Activated CD4-positive, alpha-beta T cell treated with anti-CD3 and anti-CD28 coated beads, Interleukin-2, amount 50 U/mL, for 24 hours (primary cell): ENCODE measurements around the gene NRF1.
"Not testable (repeated sequence)": the region's sequence is repeated elsewhere in the genome, so short reads cannot be mapped to it uniquely, and the experiment has no call there.

Experiments used
- DNase-seq, 2 donors: peaks; one replicate each; pipeline ENCODE4 v3.0.0-alpha.2; 2020; ENCODE audit warnings: low read depth in 1 of 2, low spot score in 1 of 2

NRF1 gene

DNA sequence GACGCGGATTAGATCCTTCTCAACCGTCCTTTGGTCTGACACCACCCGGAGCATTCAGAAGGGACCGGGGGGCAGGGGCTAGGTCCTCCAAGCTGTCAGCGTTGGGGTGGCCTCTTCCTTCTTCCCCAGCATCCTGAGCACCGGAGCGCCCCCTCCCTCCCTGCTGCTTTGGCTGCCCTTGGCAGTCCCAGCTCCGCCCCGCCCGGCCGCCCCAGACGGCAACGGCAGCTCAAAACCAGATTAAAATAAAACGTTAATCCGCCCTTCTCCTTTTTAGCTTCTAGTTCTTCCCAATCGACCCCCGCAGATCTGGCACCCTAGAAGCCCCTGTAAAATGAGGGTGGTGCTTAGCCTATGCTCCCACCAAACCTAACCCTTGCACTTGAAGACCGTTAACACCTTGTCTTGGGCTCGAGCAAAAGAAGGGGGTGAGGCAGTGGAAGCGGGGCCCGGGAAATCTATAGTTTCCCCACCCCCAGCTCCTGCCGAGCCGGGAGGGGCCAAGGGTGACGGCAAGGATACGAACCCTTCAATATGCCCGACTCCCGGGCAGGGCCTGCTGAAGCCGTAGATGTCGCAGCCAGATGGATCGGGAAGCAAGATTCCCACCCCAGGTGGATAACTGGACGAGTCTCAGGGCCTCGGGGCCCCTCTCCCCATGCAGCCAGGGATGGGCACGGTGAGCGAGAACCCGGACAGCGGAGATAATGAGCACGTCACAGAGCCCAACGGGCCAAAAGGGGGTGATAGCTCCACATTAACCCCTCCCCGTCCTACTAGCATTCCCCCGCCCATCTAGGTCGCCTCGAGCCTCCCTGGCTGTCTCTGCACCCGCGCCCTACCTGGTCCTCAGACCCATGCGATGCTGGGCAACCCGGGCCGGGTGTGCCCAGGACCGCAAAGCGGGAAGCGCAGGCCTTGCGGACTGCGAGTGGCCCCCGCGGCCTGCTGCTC is 169.7 kb downstream of the NRF1 start:
- DNase-seq = no peak

DNA sequence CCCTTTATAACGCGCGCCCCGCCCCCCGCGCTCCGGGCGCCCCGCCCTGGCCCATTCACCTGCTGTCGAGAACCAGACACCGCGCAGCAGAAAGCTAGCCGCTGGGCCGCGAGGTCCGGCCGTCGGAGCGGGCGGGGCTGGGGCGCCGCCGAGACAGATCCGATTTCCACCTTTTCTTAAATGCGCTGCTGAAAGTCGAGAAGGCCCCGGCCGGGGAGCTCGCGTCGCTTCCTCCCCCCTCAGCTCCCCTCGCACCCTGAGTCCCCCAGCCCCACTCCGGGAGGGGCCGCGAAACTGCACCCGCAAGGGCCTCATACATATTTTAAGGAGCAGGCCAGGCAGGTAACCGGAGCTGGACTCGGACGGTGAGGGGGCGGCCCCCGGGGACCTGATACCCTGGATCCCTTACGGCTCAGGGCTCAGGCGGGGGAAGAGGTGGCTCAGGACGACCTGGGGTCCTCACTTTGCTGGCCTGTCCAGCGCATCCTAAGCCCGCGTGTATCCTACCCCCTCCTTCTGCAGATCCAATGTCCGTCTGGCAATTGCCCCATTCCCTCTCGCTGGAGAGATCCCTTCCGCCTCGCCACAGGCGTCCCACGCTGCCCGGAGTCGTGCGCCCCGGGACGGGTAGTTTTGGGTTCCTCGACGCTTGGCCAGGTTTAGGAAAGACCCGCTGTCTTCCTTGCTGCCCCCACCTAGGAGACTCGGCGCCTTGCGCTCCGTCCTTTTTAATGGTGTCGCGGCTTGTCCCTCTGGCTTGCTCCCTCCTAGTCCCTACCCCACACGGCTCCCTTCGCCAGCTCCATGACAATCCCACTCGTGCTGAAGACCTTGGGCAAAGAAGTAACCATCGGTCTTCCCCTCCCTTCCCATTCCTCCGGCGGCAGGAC is 170.7 kb downstream of the NRF1 start:
- no peak for DNase-seq

GRCh38 chr7:129782818-129783583 is 171.5 kb downstream of the NRF1 start:
- DNase-seq = no peak

DNA sequence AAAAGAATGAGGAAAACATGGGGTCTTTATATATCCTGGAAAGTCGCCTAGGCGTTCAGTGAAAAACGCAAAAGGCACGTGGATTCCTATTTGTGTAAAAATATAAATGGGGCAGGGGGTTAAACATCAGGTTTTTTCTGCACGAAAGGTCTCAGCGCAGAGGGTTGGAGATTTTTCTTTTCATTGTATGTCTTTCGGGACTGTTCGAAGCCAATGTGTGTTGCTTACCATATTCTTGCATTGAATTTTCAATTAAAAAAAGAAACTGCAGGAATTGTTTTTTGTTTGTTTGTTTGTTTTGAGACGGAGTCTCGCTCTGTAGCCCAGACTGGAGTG is 172.0 kb downstream of the NRF1 start:
- DNase-seq = no peak

DNA sequence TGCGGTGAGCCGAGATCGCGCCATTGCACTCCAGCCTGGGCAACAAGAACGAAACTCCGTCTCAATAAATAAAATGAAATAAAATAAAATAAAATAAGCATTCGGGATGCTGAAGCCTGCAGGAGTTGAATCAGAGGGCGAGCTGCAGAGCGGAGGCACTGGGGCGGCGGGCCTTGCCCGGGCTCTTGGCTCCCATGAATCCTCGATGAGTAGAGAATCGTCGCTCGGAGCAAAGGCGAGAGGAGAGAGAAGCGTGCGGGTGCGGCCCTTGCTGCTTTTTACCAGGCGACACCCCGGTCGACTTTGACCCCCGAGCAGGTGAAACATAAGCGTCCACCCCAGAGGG is 172.9 kb downstream of the NRF1 start:
- DNase-seq = no peak

GRCh38 chr7:129784783-129785684 is 173.5 kb downstream of the NRF1 start:
- DNase-seq = no peak

DNA sequence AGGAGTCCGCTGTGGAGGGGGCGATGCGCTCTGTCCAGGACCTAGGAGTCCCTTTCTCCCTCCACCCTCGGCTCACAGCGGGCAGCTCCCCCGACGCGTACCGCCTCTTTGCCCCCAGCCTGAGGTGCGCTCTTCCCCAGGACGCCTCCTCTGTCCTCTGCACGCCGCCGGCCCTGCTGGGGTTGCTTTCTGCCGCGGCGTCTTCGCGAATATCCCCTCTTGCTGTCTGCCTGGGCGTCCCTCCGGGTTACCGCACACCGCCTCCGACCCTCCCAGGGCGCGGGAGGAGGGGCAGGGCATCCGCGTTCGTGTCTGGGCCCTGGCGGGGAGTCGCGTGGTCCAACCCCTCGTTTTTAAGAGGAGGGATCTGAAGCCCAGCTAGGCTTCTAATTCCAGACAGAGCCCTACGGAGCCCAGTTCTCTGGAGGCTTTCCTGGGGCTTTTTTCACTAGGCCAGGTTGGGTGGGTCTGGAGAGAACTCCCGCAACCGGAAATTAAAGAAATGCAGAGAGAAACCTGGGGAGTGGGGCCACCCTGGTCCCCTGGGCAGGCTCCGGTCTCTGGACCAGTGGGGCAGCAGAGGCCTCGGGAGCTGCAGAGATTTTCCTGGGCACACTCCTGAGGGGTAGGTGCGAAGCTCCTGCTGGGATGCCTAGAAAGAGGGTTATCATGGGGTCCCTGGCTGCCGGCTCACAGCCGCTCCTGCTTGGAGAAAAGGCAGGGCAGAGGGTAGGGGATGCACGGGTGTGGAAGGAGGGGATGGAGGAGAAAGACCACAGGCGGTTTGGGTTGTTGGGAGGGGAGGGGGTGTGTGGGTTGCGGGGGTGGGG is 174.4 kb downstream of the NRF1 start:
- no peak for DNase-seq

DNA sequence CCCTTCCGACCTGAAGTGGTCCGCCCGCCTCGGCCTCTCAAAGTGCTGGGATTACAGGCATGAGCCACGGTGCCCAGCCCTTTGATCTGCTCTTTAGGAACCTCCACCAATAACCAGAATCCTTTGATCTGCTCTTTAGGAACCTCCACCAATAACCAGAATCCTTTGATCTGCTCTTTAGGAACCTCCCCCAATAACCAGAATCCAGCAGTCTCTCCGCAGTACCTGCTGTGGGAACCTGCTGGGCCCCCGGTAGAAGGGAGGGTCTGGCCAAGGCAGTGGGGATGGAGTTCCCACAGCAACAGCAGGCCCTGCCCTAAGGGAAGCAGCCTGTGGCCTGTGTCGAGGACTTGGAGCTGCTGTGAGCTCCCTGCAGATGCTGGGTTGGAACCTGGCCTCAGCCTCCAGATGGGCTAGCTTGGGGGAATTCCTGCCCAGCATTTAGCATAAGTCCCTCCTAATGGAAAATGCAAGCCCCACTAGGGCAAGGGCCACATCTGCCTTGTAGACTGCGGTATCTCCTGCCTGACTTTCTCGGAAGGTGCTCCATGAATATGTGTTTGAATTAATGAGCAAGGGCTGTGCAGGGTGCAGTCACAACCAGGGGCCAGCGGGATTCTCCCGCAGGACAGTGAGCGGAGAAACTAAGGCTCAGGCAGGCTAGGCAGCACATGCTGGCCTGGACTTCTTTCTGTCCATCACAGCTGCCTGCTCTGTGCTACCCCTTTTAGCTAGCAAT is 175.5 kb downstream of the NRF1 start:
- DNase-seq = no peak

- no peak for DNase-seq
Observed at GRCh38 chr7:129789000-129789399, 177.5 kb downstream of the NRF1 start.

DNA sequence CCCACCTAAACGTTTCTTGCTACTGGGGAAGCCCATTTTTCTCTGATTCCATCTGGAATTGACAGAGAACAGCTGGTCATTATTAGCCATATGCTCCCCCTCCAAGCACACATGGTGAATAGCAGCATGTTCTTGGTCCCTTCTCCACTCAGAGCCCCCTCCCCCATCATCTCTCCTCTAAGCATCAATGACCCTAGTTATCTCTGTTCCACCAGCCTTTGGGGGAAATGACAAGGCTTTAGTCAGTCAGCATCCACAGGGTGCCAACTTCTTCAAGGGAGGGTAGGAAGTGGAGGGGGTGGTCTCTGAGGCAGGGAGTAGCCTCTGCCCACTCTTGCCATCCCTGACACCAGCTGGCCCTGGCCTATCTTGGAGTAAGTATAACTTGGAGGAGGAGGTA is 178.1 kb downstream of the NRF1 start:
- DNase-seq = no peak

GRCh38 chr7:129790136-129790535 is 178.6 kb downstream of the NRF1 start:
- no peak for DNase-seq

DNA sequence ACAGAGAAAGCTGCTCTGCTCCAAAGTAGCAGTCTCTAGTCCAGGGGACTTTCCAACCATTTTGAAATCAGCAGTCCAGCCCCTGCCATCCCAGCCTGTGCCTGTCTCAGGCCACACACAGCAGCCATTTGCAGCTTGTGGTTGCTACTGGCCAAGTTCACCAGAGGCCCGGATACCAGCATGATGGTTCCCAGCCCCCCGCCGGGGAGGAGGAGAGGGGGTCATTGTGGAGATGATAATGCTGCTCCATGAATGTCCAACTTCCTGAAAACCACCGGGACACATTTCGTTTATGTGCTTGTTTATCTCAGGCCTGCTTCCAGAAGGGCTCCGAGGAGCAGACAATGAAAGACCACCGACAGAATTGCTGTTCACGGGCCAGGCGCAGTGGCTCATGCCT is 181.2 kb downstream of the NRF1 start:
- DNase-seq = no peak

DNA sequence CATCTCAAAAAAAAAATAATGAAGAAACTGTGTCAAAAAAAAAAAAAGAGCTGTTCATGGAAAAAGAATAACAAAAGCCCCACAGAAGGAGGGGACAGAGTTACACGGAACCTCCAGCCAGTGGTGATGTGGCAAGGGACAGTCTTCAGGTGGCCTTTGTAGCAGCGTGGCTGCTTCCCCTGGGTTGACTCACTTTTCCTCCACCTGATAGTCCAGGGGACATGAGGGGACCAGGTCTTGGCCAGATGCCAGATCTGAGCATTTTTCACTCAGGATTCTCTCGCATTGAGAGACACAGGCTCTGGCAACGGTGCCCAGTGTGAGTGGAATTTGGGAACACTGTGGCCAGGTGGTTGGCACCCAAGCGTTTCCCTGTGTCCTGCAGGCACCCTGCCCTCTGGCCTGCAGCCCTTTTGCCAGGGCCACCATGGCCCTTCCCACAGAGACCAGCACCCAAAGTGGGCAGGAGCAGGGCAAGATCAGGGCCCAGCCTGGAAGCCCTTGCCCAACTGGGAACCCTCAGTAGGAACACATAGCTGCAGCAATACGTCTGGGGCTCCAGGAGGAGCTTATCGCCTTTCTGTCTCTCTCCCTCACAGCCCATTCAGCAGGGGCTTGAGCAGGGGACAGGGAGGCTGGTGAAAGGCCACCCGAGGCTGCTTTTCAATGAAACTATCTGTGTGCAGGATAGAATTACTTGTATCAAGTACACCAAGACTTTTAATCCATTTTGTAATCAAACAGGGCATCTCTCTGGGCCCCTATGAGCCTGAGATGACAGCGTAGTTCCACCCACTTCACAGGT is 182.2 kb downstream of the NRF1 start:
- DNase-seq = no peak

DNA sequence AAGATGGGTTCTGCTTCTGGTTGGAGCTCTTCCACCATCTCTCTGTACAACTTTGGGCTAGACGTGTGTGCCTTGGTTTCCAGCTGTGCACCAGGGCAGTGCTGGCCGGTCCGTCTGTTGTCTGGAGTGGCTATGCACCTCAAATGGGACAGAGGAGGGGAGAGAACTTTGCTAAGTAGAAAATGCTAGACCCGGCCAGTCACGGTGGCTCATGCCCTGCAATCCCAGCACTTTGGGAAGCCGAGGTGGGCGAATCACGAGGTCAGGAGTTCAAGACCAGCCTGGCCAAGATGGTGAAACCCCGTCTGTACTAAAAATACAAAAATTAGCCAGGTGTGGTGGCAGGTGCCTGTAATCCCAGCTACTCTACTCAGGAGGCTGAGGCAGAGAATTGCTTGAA is 182.9 kb downstream of the NRF1 start:
- DNase-seq = not testable (repeated sequence)

DNA sequence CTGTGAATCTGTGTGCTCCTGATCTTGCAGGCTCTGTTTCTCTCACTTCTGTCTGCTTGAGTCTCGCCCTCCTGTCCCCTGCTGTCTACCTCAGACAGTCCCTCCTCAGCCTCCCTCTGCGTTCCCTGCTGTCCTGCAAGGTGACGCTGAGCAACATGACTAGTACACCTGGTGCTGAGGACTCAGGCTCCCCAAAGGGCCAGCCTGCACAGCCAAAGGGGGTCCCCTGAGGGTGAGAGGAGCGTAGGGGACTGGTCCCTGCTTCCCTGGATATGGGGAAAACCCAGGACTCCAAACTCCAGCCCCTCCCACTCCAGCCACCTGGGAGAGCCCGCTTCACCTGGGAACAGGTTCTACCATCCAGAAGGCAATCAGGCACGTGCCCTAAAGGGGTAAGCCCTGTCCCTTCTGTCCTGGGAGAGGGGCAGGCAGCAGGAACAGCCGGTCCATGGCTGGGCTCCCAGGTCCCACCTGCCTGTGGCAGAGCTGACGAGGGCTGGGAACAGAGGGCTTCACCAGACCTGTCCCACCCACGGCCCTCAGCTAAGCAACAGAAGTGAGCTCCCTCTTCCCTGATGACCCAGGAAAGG is 184.8 kb downstream of the NRF1 start:
- no peak for DNase-seq

DNA sequence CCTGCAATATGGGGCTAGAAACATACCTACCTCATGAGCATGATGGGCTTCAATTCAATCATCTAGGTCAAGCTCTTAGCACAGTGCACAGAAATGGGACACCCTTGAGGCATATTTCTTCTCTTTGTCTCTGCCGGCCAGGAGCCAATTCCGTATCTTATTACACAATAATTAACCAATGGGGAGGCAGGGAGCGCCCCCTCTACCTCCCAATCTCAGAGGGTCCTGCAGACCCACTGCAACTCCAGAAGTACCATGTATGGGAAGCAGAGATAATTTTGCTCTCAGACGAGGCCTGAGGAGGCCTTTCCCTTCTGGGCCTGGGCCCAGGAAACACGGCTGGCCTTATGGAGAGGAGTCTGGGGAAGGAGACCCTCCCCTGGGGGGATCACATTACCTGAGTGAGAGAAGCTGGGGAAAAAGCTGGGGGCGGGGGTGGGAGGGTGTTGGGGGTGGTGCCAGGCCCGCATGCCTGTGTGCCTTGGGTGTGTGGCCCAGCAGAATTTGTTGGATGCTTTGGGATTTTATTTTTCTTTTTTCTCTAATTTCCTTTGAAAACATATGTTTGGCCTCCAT is 185.8 kb downstream of the NRF1 start:
- DNase-seq = no peak

GRCh38 chr7:129798616-129799349 is 187.3 kb downstream of the NRF1 start:
- DNase-seq = no peak
